ENCODE results near the gene BCAS3.

DNA sequence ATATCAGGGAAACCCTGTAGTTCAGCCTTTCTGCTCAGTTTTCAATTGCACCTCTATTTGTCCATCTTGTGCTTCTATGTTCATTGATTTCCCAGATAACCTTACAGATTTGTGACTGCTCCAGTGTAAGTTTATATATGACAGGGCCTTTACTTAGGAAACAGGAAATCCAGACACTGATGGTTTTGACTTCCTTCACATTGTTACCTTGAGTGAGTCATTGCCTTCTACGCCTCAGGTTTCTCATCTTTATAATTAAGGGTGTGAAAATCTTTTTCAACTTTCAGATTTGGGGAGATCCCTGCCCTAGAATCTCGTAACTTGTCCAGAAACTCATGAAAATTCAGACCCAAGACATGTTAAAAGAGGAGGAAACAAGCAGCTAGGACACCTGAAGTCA lies 379.6 kb downstream of the BCAS3 start:
- TF ChIP-seq, protein P1, sequence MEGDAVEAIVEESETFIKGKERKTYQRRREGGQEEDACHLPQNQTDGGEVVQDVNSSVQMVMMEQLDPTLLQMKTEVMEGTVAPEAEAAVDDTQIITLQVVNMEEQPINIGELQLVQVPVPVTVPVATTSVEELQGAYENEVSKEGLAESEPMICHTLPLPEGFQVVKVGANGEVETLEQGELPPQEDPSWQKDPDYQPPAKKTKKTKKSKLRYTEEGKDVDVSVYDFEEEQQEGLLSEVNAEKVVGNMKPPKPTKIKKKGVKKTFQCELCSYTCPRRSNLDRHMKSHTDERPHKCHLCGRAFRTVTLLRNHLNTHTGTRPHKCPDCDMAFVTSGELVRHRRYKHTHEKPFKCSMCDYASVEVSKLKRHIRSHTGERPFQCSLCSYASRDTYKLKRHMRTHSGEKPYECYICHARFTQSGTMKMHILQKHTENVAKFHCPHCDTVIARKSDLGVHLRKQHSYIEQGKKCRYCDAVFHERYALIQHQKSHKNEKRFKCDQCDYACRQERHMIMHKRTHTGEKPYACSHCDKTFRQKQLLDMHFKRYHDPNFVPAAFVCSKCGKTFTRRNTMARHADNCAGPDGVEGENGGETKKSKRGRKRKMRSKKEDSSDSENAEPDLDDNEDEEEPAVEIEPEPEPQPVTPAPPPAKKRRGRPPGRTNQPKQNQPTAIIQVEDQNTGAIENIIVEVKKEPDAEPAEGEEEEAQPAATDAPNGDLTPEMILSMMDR (IDR thresholded peaks at IDR 0.05; ENCODE audit: poor library complexity, severe bottlenecking): no peak
- TF ChIP-seq MXI1 (conservative IDR thresholded peaks at IDR 0.05; ENCODE audit: poor library complexity, severe bottlenecking) (no peak), TAF1 (IDR thresholded peaks at IDR 0.05; ENCODE audit: low read depth) (no peak), EP300 (conservative IDR thresholded peaks at IDR 0.05; ENCODE audit: poor library complexity, severe bottlenecking) (no peak), SMC3 (conservative IDR thresholded peaks at IDR 0.05; ENCODE audit: poor library complexity) (no peak), POLR2AphosphoS5 (IDR thresholded peaks at IDR 0.05) (no peak), EZH2 (IDR thresholded peaks at IDR 0.05; ENCODE audit: borderline replicate concordance, insufficient read depth, low read length, poor library complexity, severe bottlenecking) (no peak), RAD21 (conservative IDR thresholded peaks at IDR 0.05) (no peak)
- TF ChIP-seq, protein P2, sequence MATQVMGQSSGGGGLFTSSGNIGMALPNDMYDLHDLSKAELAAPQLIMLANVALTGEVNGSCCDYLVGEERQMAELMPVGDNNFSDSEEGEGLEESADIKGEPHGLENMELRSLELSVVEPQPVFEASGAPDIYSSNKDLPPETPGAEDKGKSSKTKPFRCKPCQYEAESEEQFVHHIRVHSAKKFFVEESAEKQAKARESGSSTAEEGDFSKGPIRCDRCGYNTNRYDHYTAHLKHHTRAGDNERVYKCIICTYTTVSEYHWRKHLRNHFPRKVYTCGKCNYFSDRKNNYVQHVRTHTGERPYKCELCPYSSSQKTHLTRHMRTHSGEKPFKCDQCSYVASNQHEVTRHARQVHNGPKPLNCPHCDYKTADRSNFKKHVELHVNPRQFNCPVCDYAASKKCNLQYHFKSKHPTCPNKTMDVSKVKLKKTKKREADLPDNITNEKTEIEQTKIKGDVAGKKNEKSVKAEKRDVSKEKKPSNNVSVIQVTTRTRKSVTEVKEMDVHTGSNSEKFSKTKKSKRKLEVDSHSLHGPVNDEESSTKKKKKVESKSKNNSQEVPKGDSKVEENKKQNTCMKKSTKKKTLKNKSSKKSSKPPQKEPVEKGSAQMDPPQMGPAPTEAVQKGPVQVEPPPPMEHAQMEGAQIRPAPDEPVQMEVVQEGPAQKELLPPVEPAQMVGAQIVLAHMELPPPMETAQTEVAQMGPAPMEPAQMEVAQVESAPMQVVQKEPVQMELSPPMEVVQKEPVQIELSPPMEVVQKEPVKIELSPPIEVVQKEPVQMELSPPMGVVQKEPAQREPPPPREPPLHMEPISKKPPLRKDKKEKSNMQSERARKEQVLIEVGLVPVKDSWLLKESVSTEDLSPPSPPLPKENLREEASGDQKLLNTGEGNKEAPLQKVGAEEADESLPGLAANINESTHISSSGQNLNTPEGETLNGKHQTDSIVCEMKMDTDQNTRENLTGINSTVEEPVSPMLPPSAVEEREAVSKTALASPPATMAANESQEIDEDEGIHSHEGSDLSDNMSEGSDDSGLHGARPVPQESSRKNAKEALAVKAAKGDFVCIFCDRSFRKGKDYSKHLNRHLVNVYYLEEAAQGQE (IDR thresholded peaks at IDR 0.05; ENCODE audit: borderline replicate concordance): no peak
